GM19023 (cell line): Measurements from ENCODE around the gene ZNF408.

ENCODE experiments used
- ATAC-seq: cut with Tn5 transposase; IDR thresholded peaks from one replicate; pipeline ENCODE4 v1.9.1; 2021; ENCODE audit warnings: mild to moderate bottlenecking, moderate library complexity; ENCODE audit not compliant: unreplicated experiment

Gene ZNF408

GRCh38 chr11:46675949-46676348 is 24.9 kb upstream of the ZNF408 start:
- ATAC-seq, result no peak

GRCh38 chr11:46676436-46677158 is 24.2 kb upstream of the ZNF408 start:
- ATAC-seq, result no peak

- no peak for ATAC-seq
Measured at GRCh38 chr11:46677169-46677568, 23.7 kb upstream of the ZNF408 start.

GRCh38 chr11:46677991-46678740 is 22.7 kb upstream of the ZNF408 start:
- ATAC-seq, result no peak

- ATAC-seq, result no peak
Measured at GRCh38 chr11:46678741-46679130, 22.1 kb upstream of the ZNF408 start.

- ATAC-seq, result no peak
Measured at GRCh38 chr11:46679241-46680163, 21.3 kb upstream of the ZNF408 start.

- ATAC-seq, result no peak
Measured at GRCh38 chr11:46680164-46680760, 20.6 kb upstream of the ZNF408 start.

GRCh38 chr11:46680815-46681214 is 20.0 kb upstream of the ZNF408 start:
- ATAC-seq, result no peak

GRCh38 chr11:46681814-46682213 is 19.0 kb upstream of the ZNF408 start:
- ATAC-seq, result no peak

GRCh38 chr11:46682773-46683752 is 17.8 kb upstream of the ZNF408 start:
- no peak for ATAC-seq

- ATAC-seq, result no peak
Measured at GRCh38 chr11:46684367-46684766, 16.5 kb upstream of the ZNF408 start.

- ATAC-seq, result no peak
Measured at GRCh38 chr11:46686886-46687795, 13.7 kb upstream of the ZNF408 start.

- ATAC-seq, result no peak
Measured at GRCh38 chr11:46690702-46691101, 10.1 kb upstream of the ZNF408 start.

- ATAC-seq, result no peak
Measured at GRCh38 chr11:46692450-46692849, 8.4 kb upstream of the ZNF408 start.

GRCh38 chr11:46693597-46694012 is 7.2 kb upstream of the ZNF408 start:
- ATAC-seq, result no peak

- no peak for ATAC-seq
Measured at GRCh38 chr11:46694072-46694471, 6.8 kb upstream of the ZNF408 start.

- ATAC-seq, result no peak
Measured at GRCh38 chr11:46694607-46695006, 6.2 kb upstream of the ZNF408 start.

GRCh38 chr11:46695345-46696211 is 5.3 kb upstream of the ZNF408 start:
- no peak for ATAC-seq
